SJSA1 (cell line): ENCODE results near the gene FIGN. TPM values are rescaled to one million over a fixed set of nuclear protein-coding genes. Genes with fewer than 3 reads are reported as not detected.
A peak's percentile ranks its signal among the peaks of the same experiment; 100 is the strongest.

Experiments used
- DNase-seq, 2 experiments: peaks; one replicate each; pipeline ENCODE4 v3.0.0-alpha.2; 2015 to 2020; ENCODE audit warnings: low spot score in 2 of 2, low read depth in 1 of 2
- H3K27ac ChIP-seq: fragments of 250-450 bp; sonication (Bioruptor Pico); 2 replicates; pipeline ENCODE4 v1.5.1; 2020; ENCODE audit warnings: mild to moderate bottlenecking, moderate library complexity
- H3K27me3 ChIP-seq: fragments of 250-450 bp; sonication (Bioruptor Pico); replicated peaks from 2 replicates; pipeline ENCODE4 v1.5.1; 2020; ENCODE audit warnings: mild to moderate bottlenecking, moderate library complexity
- H3K36me3 ChIP-seq: fragments of 250-450 bp; sonication (Bioruptor Pico); 2 replicates; pipeline ENCODE4 v1.5.1; 2020; ENCODE audit warnings: mild to moderate bottlenecking
- H3K4me1 ChIP-seq: fragments of 250-450 bp; sonication (Bioruptor Pico); replicated peaks from 2 replicates; pipeline ENCODE4 v1.6.1; 2021; ENCODE audit warnings: mild to moderate bottlenecking
- H3K4me3 ChIP-seq: fragments of 250-450 bp; sonication (Bioruptor Pico); 2 replicates; pipeline ENCODE4 v1.5.1; 2020; ENCODE audit warnings: mild to moderate bottlenecking
- H3K9me3 ChIP-seq: fragments of 250-450 bp; sonication (Bioruptor Pico); replicated peaks from 2 replicates; pipeline ENCODE4 v1.5.1; 2020; ENCODE audit warnings: mild to moderate bottlenecking
- total RNA-seq: library from RNA; depleted of rRNA; stranded (reverse); fragments of >200 nt; shearing (Covaris generic); gene quantifications from 2 replicates; pipeline ENCODE4 v1.2.3, GENCODE V29; 2014

FIGN gene
- total RNA-seq, 1 experiment from 2014 or later, result 5.6 TPM

GRCh38 chr2:163626639-163627109 is 109.1 kb downstream of the FIGN start:
- no peak overlapping the region for H3K27ac ChIP-seq
- no peaks in the 10 kb centered on the region for H3K27me3 ChIP-seq
- no peaks in the 10 kb centered on the region for H3K9me3 ChIP-seq
- no peaks in the 10 kb centered on the region for H3K4me1 ChIP-seq
- H3K4me3 ChIP-seq, result no peak overlapping the region
- no peaks in the 10 kb centered on the region for H3K36me3 ChIP-seq
- no peak for DNase-seq

- H3K36me3 ChIP-seq, result no peaks in the 10 kb centered on the region
- DNase-seq, result no peak
- no peak overlapping the region for H3K4me3 ChIP-seq
- no peaks in the 10 kb centered on the region for H3K27me3 ChIP-seq
- H3K27ac ChIP-seq, result no peak overlapping the region
- no peaks in the 10 kb centered on the region for H3K9me3 ChIP-seq
- no peaks in the 10 kb centered on the region for H3K4me1 ChIP-seq
Observed at GRCh38 chr2:163626208-163626607, 109.6 kb downstream of the FIGN start.

GRCh38 chr2:163625632-163626031 is 110.2 kb downstream of the FIGN start:
- no peaks in the 10 kb centered on the region for H3K27me3 ChIP-seq
- H3K36me3 ChIP-seq, result no peaks in the 10 kb centered on the region
- no peak overlapping the region for H3K4me3 ChIP-seq
- H3K4me1 ChIP-seq, result no peaks in the 10 kb centered on the region
- DNase-seq, result no peak
- H3K9me3 ChIP-seq, result no peaks in the 10 kb centered on the region
- H3K27ac ChIP-seq, result no peak overlapping the region

GRCh38 chr2:163621445-163622004 is 114.3 kb downstream of the FIGN start:
- Histone ChIP-seq H3K9me3 (no peaks in the 10 kb centered on the region), H3K4me3 (no peak overlapping the region), H3K36me3 (no peaks in the 10 kb centered on the region), H3K27ac (no peak overlapping the region), H3K27me3 (no peaks in the 10 kb centered on the region), H3K4me1 (no peaks in the 10 kb centered on the region)
- DNase-seq, result no peak

GRCh38 chr2:163617517-163617916 is 118.3 kb downstream of the FIGN start:
- DNase-seq, result no peak
- no peaks in the 10 kb centered on the region for H3K36me3 ChIP-seq
- H3K9me3 ChIP-seq, result no peaks in the 10 kb centered on the region
- no peak overlapping the region for H3K4me3 ChIP-seq
- no peaks in the 10 kb centered on the region for H3K27me3 ChIP-seq
- H3K4me1 ChIP-seq, result no peaks in the 10 kb centered on the region
- H3K27ac ChIP-seq, result no peak overlapping the region

- H3K9me3 ChIP-seq, result no peaks in the 10 kb centered on the region
- no peaks in the 10 kb centered on the region for H3K27me3 ChIP-seq
- H3K36me3 ChIP-seq, result peaks cover 13% of the 10 kb centered on the region; the same call in 1 of the 2 replicates
- no peak overlapping the region for H3K4me3 ChIP-seq
- H3K4me1 ChIP-seq, result no peaks in the 10 kb centered on the region
- DNase-seq, result no peak
- no peak overlapping the region for H3K27ac ChIP-seq
Observed at GRCh38 chr2:163613266-163613731, 122.5 kb downstream of the FIGN start.

- Histone ChIP-seq H3K27ac (no peak overlapping the region), H3K36me3 (peaks cover 13% of the 10 kb centered on the region; the same call in 1 of the 2 replicates), H3K4me3 (no peak overlapping the region), H3K27me3 (no peaks in the 10 kb centered on the region), H3K9me3 (no peaks in the 10 kb centered on the region), H3K4me1 (no peaks in the 10 kb centered on the region)
- no peak for DNase-seq
Observed at GRCh38 chr2:163612332-163612731, 123.5 kb downstream of the FIGN start.

- H3K9me3 ChIP-seq, result no peaks in the 10 kb centered on the region
- H3K36me3 ChIP-seq, result peaks cover 13% of the 10 kb centered on the region; the same call in 1 of the 2 replicates
- no peaks in the 10 kb centered on the region for H3K27me3 ChIP-seq
- H3K27ac ChIP-seq, result no peak overlapping the region
- DNase-seq, result no peak
- H3K4me1 ChIP-seq, result peaks cover under 1% of the 10 kb centered on the region; the same call in 1 of the 2 replicates
- no peak overlapping the region for H3K4me3 ChIP-seq
Observed at GRCh38 chr2:163611557-163611906, 124.3 kb downstream of the FIGN start.

GRCh38 chr2:163610817-163611556 is 124.8 kb downstream of the FIGN start:
- peaks cover 13% of the 10 kb centered on the region; the same call in 1 of the 2 replicates for H3K36me3 ChIP-seq
- H3K4me1 ChIP-seq, result peaks cover 6% of the 10 kb centered on the region
- H3K9me3 ChIP-seq, result no peaks in the 10 kb centered on the region
- DNase-seq, result no peak
- H3K27ac ChIP-seq, result no peak overlapping the region
- H3K4me3 ChIP-seq, result no peak overlapping the region
- no peaks in the 10 kb centered on the region for H3K27me3 ChIP-seq

- Histone ChIP-seq H3K4me1 (peaks cover 30% of the 10 kb centered on the region), H3K4me3 (no peak overlapping the region), H3K27ac (no peak overlapping the region), H3K9me3 (no peaks in the 10 kb centered on the region), H3K36me3 (peaks cover 13% of the 10 kb centered on the region; the same call in 1 of the 2 replicates), H3K27me3 (no peaks in the 10 kb centered on the region)
- DNase-seq, result no peak
Observed at GRCh38 chr2:163607630-163608029, 128.2 kb downstream of the FIGN start.

- Histone ChIP-seq H3K4me1 (peaks cover 30% of the 10 kb centered on the region), H3K4me3 (no peak overlapping the region), H3K36me3 (peaks cover 13% of the 10 kb centered on the region; the same call in 1 of the 2 replicates), H3K27me3 (no peaks in the 10 kb centered on the region), H3K9me3 (no peaks in the 10 kb centered on the region), H3K27ac (no peak overlapping the region)
- DNase-seq, result no peak
Observed at GRCh38 chr2:163606878-163607277, 128.9 kb downstream of the FIGN start.

GRCh38 chr2:163605779-163606178 is 130.0 kb downstream of the FIGN start:
- Histone ChIP-seq H3K27me3 (no peaks in the 10 kb centered on the region), H3K27ac (no peak overlapping the region), H3K4me1 (peaks cover 38% of the 10 kb centered on the region), H3K9me3 (no peaks in the 10 kb centered on the region), H3K4me3 (no peak overlapping the region), H3K36me3 (peaks cover 7% of the 10 kb centered on the region; the same call in 1 of the 2 replicates)
- no peak for DNase-seq

- H3K27me3 ChIP-seq, result no peaks in the 10 kb centered on the region
- peak overlapping the region; percentile 40 for H3K27ac ChIP-seq
- peak; percentile 52 to 53 for DNase-seq
- peaks cover 45% of the 10 kb centered on the region for H3K4me1 ChIP-seq
- H3K9me3 ChIP-seq, result no peaks in the 10 kb centered on the region
- H3K4me3 ChIP-seq, result no peak overlapping the region
- H3K36me3 ChIP-seq, result no peaks in the 10 kb centered on the region; the same call in 1 of the 2 replicates
Observed at GRCh38 chr2:163604941-163605555, 130.8 kb downstream of the FIGN start.

- H3K9me3 ChIP-seq, result no peaks in the 10 kb centered on the region
- no peak overlapping the region for H3K27ac ChIP-seq
- peaks cover 51% of the 10 kb centered on the region for H3K4me1 ChIP-seq
- no peak overlapping the region for H3K4me3 ChIP-seq
- DNase-seq, result no peak
- H3K36me3 ChIP-seq, result no peaks in the 10 kb centered on the region; the same call in 1 of the 2 replicates
- H3K27me3 ChIP-seq, result no peaks in the 10 kb centered on the region
Observed at GRCh38 chr2:163602196-163602595, 133.6 kb downstream of the FIGN start.
